ENCODE measurements around the gene POLG.
A peak's percentile ranks its signal among the peaks of the same experiment; 100 is the strongest.

The POLG gene

DNA sequence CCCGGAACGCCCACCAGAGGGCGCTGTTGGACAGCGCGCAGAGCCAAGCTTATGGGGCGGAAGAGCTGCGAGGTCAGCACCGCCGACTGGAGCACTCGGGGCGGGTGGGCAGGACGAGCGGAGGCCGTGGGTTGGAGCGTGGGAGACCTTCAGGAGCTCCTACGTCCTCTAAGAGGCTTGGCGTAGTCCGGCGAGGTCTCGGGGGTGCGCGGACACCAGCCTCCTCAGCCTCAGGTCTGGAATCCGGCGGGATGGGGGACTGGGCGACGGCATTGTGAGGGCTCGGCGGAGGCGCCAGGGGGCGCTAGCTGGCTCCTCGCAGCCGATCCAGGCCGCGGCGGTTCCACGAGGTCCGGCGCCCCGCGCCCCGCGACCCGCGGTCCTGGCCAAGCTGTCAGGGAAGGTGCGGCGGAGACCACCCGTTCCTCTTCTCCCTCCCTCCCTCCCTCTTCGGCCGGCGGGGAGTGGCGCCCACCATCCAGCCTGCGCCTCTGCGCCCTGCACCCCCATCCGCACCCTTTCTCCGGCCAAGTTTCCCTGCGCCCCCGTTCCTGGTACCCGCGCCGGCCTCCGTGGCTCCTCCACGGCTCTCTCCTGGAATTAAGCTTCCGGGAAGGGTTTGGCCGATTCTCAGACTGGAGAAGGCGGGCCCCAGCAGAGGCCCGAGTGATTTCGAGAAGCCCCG, 24.3 kb upstream of the POLG start:
- Histone ChIP-seq H3K79me2 (ENCODE audit: insufficient read depth, low read depth) (no peaks in the 10 kb centered on the region), H3K27ac (no peak overlapping the region), H3K27me3 (ENCODE audit: insufficient read depth, low read depth) (peaks cover 72% of the 10 kb centered on the region), H3K36me3 (ENCODE audit: insufficient read depth) (no peaks in the 10 kb centered on the region), H2AFZ (ENCODE audit: low read depth) (peak overlapping the region; percentile 83), H3K4me1 (ENCODE audit: low read depth, poor library complexity, severe bottlenecking) (peaks cover 5% of the 10 kb centered on the region), H3K9ac (no peak overlapping the region), H3K4me2 (peak overlapping the region; percentile 30; the same call in 1 of the 2 replicates), H3K4me3 (IDR thresholded peaks at IDR 0.05; ENCODE audit: insufficient read depth, low read depth, low read length) (no peak overlapping the region), H4K20me1 (ENCODE audit: insufficient read depth) (no peaks in the 10 kb centered on the region)
- peak; percentile 97 for TF ChIP-seq CTCF (conservative IDR thresholded peaks at IDR 0.05; ENCODE audit: low read depth, low read length)

DNA sequence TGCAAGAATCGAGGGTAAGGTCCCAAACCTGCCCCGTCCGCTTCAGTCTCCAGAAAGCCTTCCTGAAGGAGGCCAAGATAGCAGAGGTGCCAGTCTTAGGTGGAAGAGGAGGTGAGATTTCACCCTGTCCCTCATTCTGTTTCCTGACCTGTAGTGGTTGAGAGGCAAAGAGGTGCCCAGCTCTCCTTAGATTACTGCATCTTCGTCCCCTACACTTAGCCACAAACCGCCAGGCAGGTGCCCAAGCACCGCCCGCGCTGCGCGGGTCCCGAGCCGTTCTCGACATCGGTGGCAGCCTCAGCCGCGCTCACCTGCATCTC, 23.8 kb upstream of the POLG start:
- Histone ChIP-seq H3K4me1 (ENCODE audit: low read depth, poor library complexity, severe bottlenecking) (peaks cover 5% of the 10 kb centered on the region), H4K20me1 (ENCODE audit: insufficient read depth) (no peaks in the 10 kb centered on the region), H3K9ac (no peak overlapping the region), H3K27ac (no peak overlapping the region), H3K27me3 (ENCODE audit: insufficient read depth, low read depth) (peaks cover 67% of the 10 kb centered on the region), H2AFZ (ENCODE audit: low read depth) (peak overlapping the region; percentile 83), H3K4me2 (peak overlapping the region; percentile 30; the same call in 1 of the 2 replicates), H3K79me2 (ENCODE audit: insufficient read depth, low read depth) (no peaks in the 10 kb centered on the region), H3K4me3 (IDR thresholded peaks at IDR 0.05; ENCODE audit: insufficient read depth, low read depth, low read length) (no peak overlapping the region), H3K36me3 (ENCODE audit: insufficient read depth) (no peaks in the 10 kb centered on the region)
- TF ChIP-seq CTCF (conservative IDR thresholded peaks at IDR 0.05; ENCODE audit: low read depth, low read length), result no peak

DNA sequence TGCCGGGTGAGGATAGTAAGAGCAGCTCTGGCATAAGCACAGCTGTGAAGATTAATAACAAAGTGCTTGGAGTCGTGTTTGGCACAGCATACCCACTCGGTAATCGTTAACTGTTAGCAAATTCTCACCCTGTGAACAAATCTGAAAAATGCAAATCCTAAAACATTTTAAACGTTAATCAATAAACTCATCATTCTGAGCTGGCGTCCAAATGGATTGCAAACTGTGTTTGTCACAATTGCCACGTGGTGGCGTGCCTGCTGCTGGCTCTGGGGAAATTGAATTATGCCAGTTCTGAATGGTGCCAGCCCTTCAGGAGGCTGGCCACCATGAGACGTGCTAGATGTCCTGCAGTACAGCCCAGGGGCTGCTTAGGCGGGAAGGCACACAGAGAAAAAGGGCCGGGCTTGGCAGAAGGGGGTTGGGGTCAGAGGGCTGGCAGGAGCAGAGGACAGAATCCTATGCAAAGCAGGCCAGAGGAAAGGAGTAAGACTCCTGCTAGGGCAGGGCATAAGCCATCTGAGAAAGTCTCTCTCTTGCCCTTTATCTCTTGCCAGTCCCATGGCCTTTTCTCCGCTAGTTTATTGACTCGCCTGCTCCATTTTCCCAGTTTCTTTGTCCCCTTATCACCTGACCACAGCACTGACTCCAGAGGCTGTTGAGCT, 22.1 kb upstream of the POLG start:
- Histone ChIP-seq H3K9ac (no peak overlapping the region), H3K27me3 (ENCODE audit: insufficient read depth, low read depth) (peaks cover 52% of the 10 kb centered on the region), H3K36me3 (ENCODE audit: insufficient read depth) (no peaks in the 10 kb centered on the region), H3K4me1 (ENCODE audit: low read depth, poor library complexity, severe bottlenecking) (peaks cover 5% of the 10 kb centered on the region), H4K20me1 (ENCODE audit: insufficient read depth) (no peaks in the 10 kb centered on the region), H3K27ac (no peak overlapping the region), H3K4me3 (IDR thresholded peaks at IDR 0.05; ENCODE audit: insufficient read depth, low read depth, low read length) (no peak overlapping the region), H2AFZ (ENCODE audit: low read depth) (no peak overlapping the region), H3K4me2 (no peak overlapping the region), H3K79me2 (ENCODE audit: insufficient read depth, low read depth) (no peaks in the 10 kb centered on the region)
- peak; percentile 63 for TF ChIP-seq CTCF (conservative IDR thresholded peaks at IDR 0.05; ENCODE audit: low read depth, low read length)

DNA sequence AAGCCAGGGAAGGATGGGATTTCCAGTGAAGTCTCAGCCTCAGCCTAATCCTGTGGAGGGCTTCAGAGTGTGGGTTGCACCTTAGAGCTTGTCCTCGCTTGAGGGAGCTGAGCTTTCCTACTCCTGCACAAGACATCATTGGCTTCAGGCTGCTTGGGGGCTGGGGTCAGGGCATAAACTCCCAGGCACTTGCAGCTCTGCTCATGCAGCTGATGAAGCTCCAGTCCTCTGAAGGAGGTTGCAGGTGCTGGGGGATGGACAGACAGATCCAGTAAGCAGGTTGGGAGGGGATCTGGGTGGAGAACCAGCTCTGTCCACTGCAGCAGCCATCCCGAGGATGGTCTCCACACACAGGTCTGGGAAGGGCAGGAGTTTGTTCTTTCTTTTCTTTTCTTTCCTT, 19.4 kb upstream of the POLG start:
- no peak for TF ChIP-seq CTCF (conservative IDR thresholded peaks at IDR 0.05; ENCODE audit: low read depth, low read length)
- peaks cover 26% of the 10 kb centered on the region for H3K27me3 ChIP-seq (ENCODE audit: insufficient read depth, low read depth)

More for the DNA sequence above, 19.4 kb upstream of the POLG start:
- H3K4me1 ChIP-seq (ENCODE audit: low read depth, poor library complexity, severe bottlenecking), result peaks cover 9% of the 10 kb centered on the region
- no peak overlapping the region for H3K4me3 ChIP-seq (IDR thresholded peaks at IDR 0.05; ENCODE audit: insufficient read depth, low read depth, low read length)
- no peak overlapping the region for H3K27ac ChIP-seq
- H3K79me2 ChIP-seq (ENCODE audit: insufficient read depth, low read depth), result no peaks in the 10 kb centered on the region
- H4K20me1 ChIP-seq (ENCODE audit: insufficient read depth), result no peaks in the 10 kb centered on the region
- no peak overlapping the region for H3K9ac ChIP-seq
- no peak overlapping the region for H2AFZ ChIP-seq (ENCODE audit: low read depth)
- H3K4me2 ChIP-seq, result no peak overlapping the region
- H3K36me3 ChIP-seq (ENCODE audit: insufficient read depth), result no peaks in the 10 kb centered on the region
